NCI-H2196 treated with DMSO at 0.1 percent for 48 hours (cell line): ENCODE results near the gene PPTC7.
"Not testable (repeated sequence)": the region's sequence is repeated elsewhere in the genome, so short reads cannot be mapped to it uniquely, and the experiment has no call there.

ENCODE experiments used
- DNase-seq: peaks from one replicate; lab custom pipeline; 2025; ENCODE audit not compliant: unreplicated experiment; lab: John Stamatoyannopoulos, UW

Gene PPTC7

GRCh38 chr12:110587102-110587501 lies 4.0 kb upstream of the PPTC7 start:
- DNase-seq = not testable (repeated sequence)

DNA sequence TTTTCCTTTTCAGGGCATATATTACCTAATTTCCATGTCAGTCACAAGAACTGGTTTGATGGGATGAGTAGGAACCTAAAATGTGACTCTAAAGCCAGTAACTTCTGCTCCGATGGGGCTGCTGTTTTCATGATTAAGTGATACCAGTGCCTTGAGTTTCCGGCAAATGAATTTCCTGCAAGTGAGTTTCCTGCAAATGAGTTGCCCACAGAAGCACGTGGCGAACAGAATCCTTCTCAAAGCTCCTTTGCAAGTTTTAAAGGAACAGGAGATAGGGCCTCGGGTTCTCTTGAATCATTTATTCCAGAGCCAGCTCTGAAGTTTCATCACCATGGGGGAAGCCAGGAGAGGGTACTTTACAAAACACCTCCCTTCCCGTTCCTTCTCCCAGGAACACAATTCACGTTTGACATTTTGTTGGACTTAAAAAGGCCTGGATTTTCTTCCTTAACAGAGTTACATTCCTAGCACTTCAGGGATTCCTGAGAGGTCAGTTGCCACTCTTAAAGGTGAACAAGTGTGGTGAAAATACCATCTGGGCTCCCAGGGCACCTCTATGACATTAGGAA lies 2.2 kb upstream of the PPTC7 start:
- DNase-seq = no peak

GRCh38 chr12:110582276-110583136 lies 612 bp downstream of the PPTC7 start:
- DNase-seq = no peak

DNA sequence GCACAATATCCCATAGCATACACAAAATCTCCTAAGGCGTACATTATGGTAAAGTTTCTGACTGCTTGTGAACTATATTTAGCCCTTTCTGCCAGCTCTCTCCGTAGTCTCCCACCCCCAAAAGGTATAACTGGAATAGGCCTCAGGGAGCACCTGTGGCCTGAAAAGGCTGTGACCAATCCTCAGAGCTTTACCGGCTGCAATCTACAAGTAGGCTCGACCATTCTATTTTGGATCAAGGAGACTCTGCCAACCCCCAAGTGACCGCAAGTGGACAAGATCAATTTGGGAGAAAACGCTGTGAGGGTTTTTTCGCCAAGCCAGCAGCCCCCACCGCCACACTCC lies 1.2 kb downstream of the PPTC7 start:
- no peak for DNase-seq

GRCh38 chr12:110579535-110580253 lies 3.4 kb downstream of the PPTC7 start:
- no peak for DNase-seq

GRCh38 chr12:110578694-110579534 lies 4.2 kb downstream of the PPTC7 start:
- no peak for DNase-seq

- DNase-seq = no peak
These were observed 5.0 kb downstream of the PPTC7 start for GRCh38 chr12:110577864-110578693.

GRCh38 chr12:110576504-110576903 lies 6.6 kb downstream of the PPTC7 start:
- DNase-seq = no peak

DNA sequence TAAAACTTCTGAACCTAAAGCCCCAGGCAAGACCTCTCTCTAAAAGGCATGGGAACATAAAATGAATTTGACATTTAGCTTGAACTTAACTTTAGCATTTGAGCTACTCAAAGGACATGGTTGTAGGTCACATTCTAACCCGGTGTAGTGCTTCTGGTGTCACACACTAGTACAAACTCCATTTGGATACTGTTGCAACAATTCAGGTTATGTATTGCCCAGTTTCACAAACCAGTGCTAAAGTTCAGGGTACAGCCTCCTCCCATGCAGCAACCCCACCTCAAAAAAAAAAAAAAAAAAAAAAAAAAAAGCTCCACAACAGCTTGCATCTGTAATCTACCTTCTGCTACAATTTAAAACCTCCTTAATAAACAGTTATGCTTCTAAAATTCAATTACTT lies 7.8 kb downstream of the PPTC7 start:
- no peak for DNase-seq

- DNase-seq = not testable (repeated sequence)
These were observed 8.3 kb downstream of the PPTC7 start for GRCh38 chr12:110574717-110575230.

- DNase-seq = no peak
These were observed 9.1 kb downstream of the PPTC7 start for GRCh38 chr12:110574044-110574443.

GRCh38 chr12:110570798-110571197 lies 12.3 kb downstream of the PPTC7 start:
- DNase-seq = not testable (repeated sequence)

- not testable (repeated sequence) for DNase-seq
These were observed 13.3 kb downstream of the PPTC7 start for GRCh38 chr12:110569838-110570237.

DNA sequence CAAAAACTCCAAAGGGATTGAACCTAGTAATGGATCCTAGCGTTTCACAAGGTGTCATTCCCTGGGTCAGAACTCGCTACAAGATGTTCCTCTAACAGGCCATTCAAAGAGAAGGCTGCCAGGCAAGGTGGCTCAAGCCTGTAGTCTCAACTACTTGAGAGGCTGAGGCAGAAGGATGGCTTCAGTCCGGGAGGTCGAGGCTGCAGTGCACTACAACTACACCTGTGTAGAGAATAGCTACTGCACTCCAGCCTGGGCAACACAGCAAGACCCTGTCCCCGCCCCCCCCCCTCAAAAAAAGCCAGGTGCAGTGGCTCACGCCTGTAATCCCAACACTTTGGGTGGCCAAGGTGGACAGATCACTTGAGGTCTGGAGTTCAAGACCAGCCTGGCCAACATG lies 14.4 kb downstream of the PPTC7 start:
- DNase-seq = no peak

- DNase-seq = no peak
These were observed 16.1 kb downstream of the PPTC7 start for GRCh38 chr12:110566993-110567392.

GRCh38 chr12:110565894-110566871 lies 16.9 kb downstream of the PPTC7 start:
- no peak for DNase-seq

DNA sequence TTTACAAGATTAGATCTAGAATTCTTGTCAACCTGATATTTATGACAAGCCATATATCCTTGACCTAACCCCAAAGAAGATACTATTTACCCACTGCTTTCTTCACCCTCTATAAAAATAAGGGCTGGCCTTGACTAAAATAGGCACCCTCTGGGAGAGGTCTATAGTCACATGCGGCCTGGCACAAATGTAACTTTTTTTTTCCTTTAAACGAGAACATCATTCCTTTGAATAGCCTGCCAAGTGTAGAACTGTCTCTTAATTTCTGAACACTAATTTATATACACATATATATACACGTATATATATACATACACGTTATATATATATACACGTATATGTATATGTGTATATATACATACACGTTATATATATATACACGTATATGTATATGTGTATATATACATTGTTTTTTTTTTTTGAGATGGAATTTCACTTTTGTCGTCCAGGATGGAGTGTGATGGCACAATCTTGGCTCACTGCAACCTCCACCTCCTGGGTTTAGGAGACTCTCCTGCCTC lies 18.6 kb downstream of the PPTC7 start:
- DNase-seq = no peak

DNA sequence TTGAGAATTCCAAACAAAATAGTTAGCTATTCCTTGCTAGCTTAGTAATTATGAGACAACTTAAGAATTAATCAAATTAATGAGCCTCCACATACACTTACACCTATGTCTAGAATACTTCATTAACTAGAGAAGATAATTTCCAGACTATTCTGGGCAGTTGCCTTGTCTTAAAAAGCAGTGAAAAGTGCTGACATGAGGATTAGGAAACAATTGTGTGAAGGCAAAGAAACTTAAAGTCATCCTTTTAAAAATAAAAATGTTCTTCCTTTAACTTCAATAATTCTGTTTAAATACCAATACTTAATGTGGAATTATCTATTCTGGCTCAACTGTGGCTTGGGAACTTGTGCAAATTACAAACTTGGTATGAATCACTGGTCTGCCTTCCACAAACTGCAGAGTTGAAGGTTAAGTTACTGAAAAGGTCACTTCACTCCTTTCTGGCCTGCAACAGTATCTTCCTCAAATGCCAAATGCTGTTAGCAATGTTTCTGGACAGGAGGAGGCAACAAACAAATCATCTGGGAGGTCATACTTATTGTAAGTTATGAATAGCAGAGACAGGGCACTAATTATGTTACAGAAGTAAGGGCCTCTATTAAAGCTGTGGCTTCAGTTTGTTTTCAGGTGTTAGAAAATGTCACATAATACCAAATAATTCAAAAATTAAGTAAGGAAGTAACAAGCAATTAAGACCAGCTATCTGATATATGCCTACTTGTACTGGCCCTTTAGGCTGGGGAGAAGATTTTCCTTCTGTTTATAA lies 19.2 kb downstream of the PPTC7 start:
- DNase-seq = no peak
